ENCODE measurements around the gene NEDD9.

The NEDD9 gene

DNA sequence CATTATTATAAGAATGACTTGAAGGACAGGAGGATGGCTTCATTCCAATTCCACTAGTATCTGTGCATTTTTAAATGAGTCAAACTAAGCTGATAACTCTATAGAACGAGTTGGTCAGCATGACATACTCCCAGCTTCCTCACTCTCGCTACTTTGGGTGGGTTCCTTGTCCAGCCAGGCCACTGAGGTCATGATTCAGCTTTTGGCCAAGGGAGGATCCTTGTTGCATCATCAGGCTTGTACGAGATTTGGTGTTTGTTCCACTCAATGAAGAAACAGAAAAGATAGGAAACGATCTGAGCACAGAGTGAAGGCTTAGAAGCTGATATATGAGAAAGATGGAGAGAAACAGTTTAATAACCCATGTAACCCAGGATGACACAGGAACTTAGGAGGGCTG is 19.8 kb downstream of the NEDD9 start:
- Histone ChIP-seq H3K36me3 (peaks cover 0 to 96% (median 0%) of the 10 kb centered on the region in 11 experiments; a peak in 7 of 22 replicates), H4K20me1 (peaks cover 0 to 70% (median 0%) of the 10 kb centered on the region in 11 experiments; a peak in 2 of 22 replicates), H3K4me1 (peaks cover 9 to 68% (median 16%) of the 10 kb centered on the region in 10 experiments), H3K27ac (peak overlapping the region in 1 of 11 experiments; percentile 35; a peak in 1 of 22 replicates), H3K4me3 (no peak overlapping the region), H3K4me2 (peak overlapping the region in 4 of 11 experiments; percentile 4 to 55 (median 48); a peak in 6 of 22 replicates), H3K9me3 (replicated peaks in 1 of 11) (no peaks in the 10 kb centered on the region), H3K9ac (no peak overlapping the region), H3K27me3 (no peaks in the 10 kb centered on the region)
- peak in 1 of 11 experiments; percentile 22; a peak in 1 of 22 replicates for TF ChIP-seq Cebpa-rat (IDR thresholded peaks at IDR 0.05)

DNA sequence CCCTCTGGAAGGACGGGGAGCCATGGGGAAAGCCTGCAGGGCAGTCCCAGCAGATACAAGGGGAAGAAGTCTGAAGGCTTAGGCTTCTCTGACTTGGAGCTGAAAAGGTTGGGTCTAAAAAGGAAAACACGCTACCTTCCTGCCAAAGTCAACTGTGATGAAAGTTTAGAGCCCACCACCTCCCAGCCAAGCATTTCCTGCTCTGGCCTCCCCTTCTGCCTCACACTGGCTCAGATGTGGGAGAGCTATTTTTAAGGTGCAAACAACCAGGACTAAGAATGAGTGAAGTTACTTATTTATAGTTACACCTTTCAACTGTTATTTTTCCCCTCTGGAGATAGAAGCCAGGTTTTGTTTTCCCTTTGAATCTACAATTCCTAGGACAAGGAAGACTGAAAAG is 21.2 kb downstream of the NEDD9 start:
- no peak overlapping the region for H3K4me3 ChIP-seq
- no peaks in the 10 kb centered on the region for H3K27me3 ChIP-seq
- peak overlapping the region in 1 of 11 experiments; percentile 16; a peak in 1 of 22 replicates for H3K27ac ChIP-seq
- peaks cover 0 to 56% (median 0%) of the 10 kb centered on the region in 11 experiments; a peak in 2 of 22 replicates for H4K20me1 ChIP-seq
- H3K36me3 ChIP-seq: peaks cover 0 to 82% (median 0%) of the 10 kb centered on the region in 11 experiments; a peak in 7 of 22 replicates
- no peak overlapping the region for H3K9ac ChIP-seq
- peaks cover 9 to 80% (median 28%) of the 10 kb centered on the region in 10 experiments for H3K4me1 ChIP-seq
- H3K4me2 ChIP-seq: peak overlapping the region; percentile 1 to 55 (median 49); a peak in 20 of 22 replicates
- no peak for TF ChIP-seq Cebpa-rat (IDR thresholded peaks at IDR 0.05)
- no peaks in the 10 kb centered on the region for H3K9me3 ChIP-seq (replicated peaks in 1 of 11)

DNA sequence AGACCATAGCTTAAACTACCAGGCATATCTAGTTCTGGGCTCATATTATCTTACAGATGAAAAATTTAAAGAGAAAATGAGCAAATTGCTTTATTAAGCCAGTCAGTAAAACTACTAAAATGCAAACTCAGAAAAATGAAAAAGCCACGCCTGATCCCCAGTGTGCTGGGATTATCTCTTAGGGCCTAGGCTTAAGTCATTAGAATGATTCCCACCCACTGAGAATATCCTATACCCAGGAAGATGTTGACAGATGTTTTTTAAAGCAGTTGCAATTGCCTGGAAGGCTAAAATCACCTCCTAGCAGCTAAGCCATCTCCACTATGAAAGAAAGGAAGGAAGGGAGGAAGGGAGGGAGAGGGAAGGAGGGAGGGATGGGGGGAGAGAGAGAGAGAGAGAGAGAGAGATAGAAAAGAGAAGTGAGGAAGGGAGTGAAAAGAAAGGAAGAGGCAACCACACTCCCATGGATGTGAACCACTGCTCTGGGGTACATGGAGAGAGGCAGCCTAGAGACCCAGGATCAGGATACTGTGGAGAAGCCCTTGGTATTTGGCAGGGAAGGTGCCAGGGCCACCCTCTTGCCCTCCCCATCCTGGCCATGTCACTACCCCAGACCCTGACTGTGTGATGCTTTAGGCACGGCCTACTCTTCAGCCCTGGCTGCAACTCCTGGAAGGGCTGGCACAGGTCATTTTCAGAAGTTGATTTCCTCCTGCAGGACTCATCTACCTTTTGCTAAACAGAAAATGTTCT is 21.9 kb downstream of the NEDD9 start:
- Histone ChIP-seq H3K4me1 (peaks cover 9 to 87% (median 31%) of the 10 kb centered on the region in 10 experiments), H3K9ac (no peak overlapping the region), H3K4me2 (peak overlapping the region; percentile 1 to 55 (median 49); a peak in 20 of 22 replicates), H3K27me3 (no peaks in the 10 kb centered on the region), H3K36me3 (peaks cover 0 to 75% (median 0%) of the 10 kb centered on the region in 11 experiments; a peak in 7 of 22 replicates), H3K27ac (peak overlapping the region in 1 of 11 experiments; percentile 16; a peak in 1 of 22 replicates), H3K4me3 (no peak overlapping the region), H3K9me3 (replicated peaks in 1 of 11) (no peaks in the 10 kb centered on the region), H4K20me1 (peaks cover 0 to 52% (median 0%) of the 10 kb centered on the region in 11 experiments; a peak in 2 of 22 replicates)
- TF ChIP-seq Cebpa-rat (IDR thresholded peaks at IDR 0.05): no peak

DNA sequence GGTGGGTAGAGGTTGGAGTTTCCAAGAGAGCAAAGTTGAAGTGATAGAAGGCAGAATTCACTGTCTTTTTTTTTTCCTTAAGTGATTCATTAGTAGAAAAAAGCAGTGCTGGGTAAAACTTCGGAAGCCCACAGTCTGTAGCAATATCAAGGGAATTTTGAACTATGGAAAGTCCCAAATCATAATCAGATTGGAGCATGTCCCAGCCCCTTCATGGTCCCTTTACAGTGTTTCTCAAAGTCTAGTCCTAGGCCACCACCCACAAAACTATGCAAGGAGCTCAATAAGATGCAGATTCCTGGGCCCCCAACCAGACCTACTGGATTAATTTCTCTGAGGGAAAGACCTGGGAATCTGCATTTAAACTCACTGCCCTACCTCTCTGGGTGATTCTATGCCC is 22.6 kb downstream of the NEDD9 start:
- H3K4me1 ChIP-seq: peaks cover 9 to 94% (median 31%) of the 10 kb centered on the region in 10 experiments
- no peak overlapping the region for H3K27ac ChIP-seq
- peaks cover 0 to 72% (median 0%) of the 10 kb centered on the region in 11 experiments; a peak in 7 of 22 replicates for H3K36me3 ChIP-seq
- no peak overlapping the region for H3K4me3 ChIP-seq
- H3K9me3 ChIP-seq (replicated peaks in 1 of 11): no peaks in the 10 kb centered on the region
- H3K9ac ChIP-seq: no peak overlapping the region
- no peak for TF ChIP-seq Cebpa-rat (IDR thresholded peaks at IDR 0.05)
- H4K20me1 ChIP-seq: peaks cover 0 to 51% (median 0%) of the 10 kb centered on the region in 11 experiments; a peak in 2 of 22 replicates
- H3K27me3 ChIP-seq: no peaks in the 10 kb centered on the region
- H3K4me2 ChIP-seq: peak overlapping the region in 3 of 11 experiments; percentile 49 to 55 (median 51); a peak in 4 of 22 replicates

DNA sequence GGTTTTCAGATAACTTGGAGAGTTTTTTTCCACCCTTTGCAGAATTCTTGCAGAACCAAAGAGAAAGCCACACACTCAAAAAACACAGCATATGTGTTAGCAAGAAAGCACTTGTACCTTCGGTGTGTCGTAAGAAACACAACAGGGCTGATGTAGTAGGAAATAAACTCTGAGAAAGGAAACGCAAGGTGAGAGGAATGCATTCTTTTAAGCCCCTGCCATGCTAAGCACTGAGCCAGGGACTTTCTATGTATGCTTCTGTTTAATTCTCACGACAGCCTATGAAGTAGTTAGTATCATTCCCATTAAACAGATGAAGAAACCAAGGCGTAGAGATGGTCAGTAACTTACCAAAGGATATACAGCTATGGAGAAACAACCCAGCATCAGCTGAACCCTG is 23.1 kb downstream of the NEDD9 start:
- Histone ChIP-seq H3K9me3 (replicated peaks in 1 of 11) (no peaks in the 10 kb centered on the region), H3K4me2 (no peak overlapping the region; a peak in 1 of 22 replicates), H3K27me3 (no peaks in the 10 kb centered on the region), H3K4me3 (no peak overlapping the region), H3K36me3 (peaks cover 0 to 70% (median 0%) of the 10 kb centered on the region in 11 experiments; a peak in 7 of 22 replicates), H3K27ac (no peak overlapping the region), H3K9ac (no peak overlapping the region), H4K20me1 (peaks cover 0 to 45% (median 0%) of the 10 kb centered on the region in 11 experiments; a peak in 2 of 22 replicates), H3K4me1 (peaks cover 9 to 94% (median 31%) of the 10 kb centered on the region in 10 experiments)
- no peak for TF ChIP-seq Cebpa-rat (IDR thresholded peaks at IDR 0.05)

DNA sequence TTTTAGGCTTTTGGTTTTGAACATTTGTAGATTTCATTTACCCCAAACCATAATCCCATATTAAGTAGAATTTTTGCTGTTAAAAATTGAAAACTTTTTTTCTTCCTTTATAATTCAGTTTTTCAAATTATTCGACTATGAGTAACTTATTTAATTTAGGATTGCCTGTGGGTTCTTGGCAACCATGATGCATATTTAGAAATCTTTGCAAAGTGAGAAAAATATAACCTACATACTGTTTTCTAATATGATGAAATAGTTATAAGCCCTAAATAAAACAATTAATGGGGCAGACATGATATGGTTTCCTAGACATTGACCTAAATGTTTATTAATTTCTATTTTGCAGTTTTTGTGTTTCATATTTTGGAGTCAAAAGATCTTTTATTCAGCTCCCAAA is 23.6 kb downstream of the NEDD9 start:
- no peak overlapping the region for H3K9ac ChIP-seq
- no peaks in the 10 kb centered on the region for H3K27me3 ChIP-seq
- no peak overlapping the region for H3K4me2 ChIP-seq
- H3K27ac ChIP-seq: no peak overlapping the region
- H3K4me1 ChIP-seq: peaks cover 9 to 90% (median 31%) of the 10 kb centered on the region in 10 experiments
- H3K36me3 ChIP-seq: peaks cover 0 to 65% (median 0%) of the 10 kb centered on the region in 11 experiments; a peak in 7 of 22 replicates
- H4K20me1 ChIP-seq: peaks cover 0 to 40% (median 0%) of the 10 kb centered on the region in 11 experiments; a peak in 2 of 22 replicates
- no peaks in the 10 kb centered on the region for H3K9me3 ChIP-seq (replicated peaks in 1 of 11)
- H3K4me3 ChIP-seq: no peak overlapping the region
- no peak for TF ChIP-seq Cebpa-rat (IDR thresholded peaks at IDR 0.05)

DNA sequence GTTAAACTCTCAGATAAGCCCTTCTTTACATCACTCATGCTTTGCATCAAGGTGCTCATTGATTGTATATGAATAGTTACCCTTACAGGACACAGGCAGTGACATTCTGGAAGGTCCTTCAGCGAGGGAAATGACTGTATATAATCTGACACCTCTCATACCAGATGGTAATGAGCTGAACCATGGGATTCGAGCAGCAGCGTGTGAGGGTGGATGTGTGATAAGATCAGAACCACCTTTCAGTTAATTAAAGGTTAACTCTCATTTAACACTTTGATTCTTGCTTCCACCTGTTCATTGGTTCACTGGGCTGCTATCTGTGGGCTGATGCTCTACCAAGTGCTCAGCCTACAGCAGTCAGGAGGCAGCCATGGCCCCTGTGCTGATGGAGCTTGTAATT is 24.2 kb downstream of the NEDD9 start:
- peaks cover 0 to 64% (median 0%) of the 10 kb centered on the region in 11 experiments; a peak in 7 of 22 replicates for H3K36me3 ChIP-seq
- peaks cover 0 to 38% (median 0%) of the 10 kb centered on the region in 11 experiments; a peak in 2 of 22 replicates for H4K20me1 ChIP-seq
- no peak overlapping the region for H3K4me3 ChIP-seq
- TF ChIP-seq Cebpa-rat (IDR thresholded peaks at IDR 0.05): no peak
- peak overlapping the region in 4 of 11 experiments; percentile 71 to 73 (median 72); a peak in 6 of 22 replicates for H3K4me2 ChIP-seq
- H3K9me3 ChIP-seq (replicated peaks in 1 of 11): no peaks in the 10 kb centered on the region
- peak overlapping the region in 3 of 11 experiments; percentile 81 to 89 (median 81); a peak in 5 of 22 replicates for H3K27ac ChIP-seq
- H3K27me3 ChIP-seq: no peaks in the 10 kb centered on the region
- peaks cover 9 to 84% (median 31%) of the 10 kb centered on the region in 10 experiments for H3K4me1 ChIP-seq
- H3K9ac ChIP-seq: no peak overlapping the region

DNA sequence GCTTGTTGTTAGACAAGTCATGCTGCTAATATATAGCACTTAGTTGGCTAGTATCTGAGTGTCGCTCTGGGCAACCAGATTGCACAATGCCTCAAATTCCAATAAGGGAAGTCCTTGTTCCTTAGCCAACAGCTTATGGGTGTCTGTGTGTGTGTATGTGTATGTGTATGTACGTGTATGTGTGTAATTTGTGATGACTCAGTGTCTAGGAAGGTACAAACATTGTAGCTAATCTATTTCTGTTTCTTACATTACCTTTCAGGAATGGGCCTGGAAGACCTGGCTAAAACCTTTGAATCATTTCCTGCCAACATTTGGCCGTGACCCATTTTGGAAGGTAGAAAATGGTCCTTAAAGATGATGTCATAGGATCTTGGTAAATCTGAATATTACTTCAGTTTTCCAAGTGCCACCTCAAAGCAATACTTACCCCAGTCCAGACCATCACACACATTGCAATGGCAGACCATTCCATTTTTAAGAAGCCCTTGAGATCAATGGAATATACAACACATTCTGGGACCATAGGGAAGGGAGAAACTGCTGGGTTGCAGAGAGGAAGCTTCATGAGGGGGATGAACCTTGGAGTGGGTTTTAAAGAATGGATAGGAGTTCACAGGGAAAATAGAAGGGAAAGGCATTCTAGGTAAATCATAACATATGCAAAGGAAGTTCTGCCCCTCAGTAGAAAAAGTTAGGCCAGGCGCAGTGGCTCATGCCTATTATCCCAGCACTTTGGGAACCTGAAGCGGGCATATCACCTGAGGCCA is 25.1 kb downstream of the NEDD9 start:
- Histone ChIP-seq H4K20me1 (peaks cover 0 to 40% (median 0%) of the 10 kb centered on the region in 11 experiments; a peak in 2 of 22 replicates), H3K27ac (peak overlapping the region in 7 of 11 experiments; percentile 5 to 89 (median 66); a peak in 10 of 22 replicates), H3K4me3 (no peak overlapping the region)

More for the DNA sequence above, 25.1 kb downstream of the NEDD9 start:
- no peaks in the 10 kb centered on the region for H3K9me3 ChIP-seq (replicated peaks in 1 of 11)
- TF ChIP-seq Cebpa-rat (IDR thresholded peaks at IDR 0.05): peak in 8 of 11 experiments; percentile 34 to 98 (median 80); a peak in 11 of 22 replicates
- peak overlapping the region in 3 of 11 experiments; percentile 59 to 67 (median 64); a peak in 5 of 22 replicates for H3K9ac ChIP-seq
- H3K4me2 ChIP-seq: peak overlapping the region in 7 of 11 experiments; percentile 2 to 73 (median 71); a peak in 12 of 22 replicates
- H3K4me1 ChIP-seq: peaks cover 9 to 81% (median 31%) of the 10 kb centered on the region in 10 experiments
- H3K27me3 ChIP-seq: no peaks in the 10 kb centered on the region
- peaks cover 0 to 63% (median 0%) of the 10 kb centered on the region in 11 experiments; a peak in 7 of 22 replicates for H3K36me3 ChIP-seq
